ENCODE results near the gene ADORA2B.

DNA sequence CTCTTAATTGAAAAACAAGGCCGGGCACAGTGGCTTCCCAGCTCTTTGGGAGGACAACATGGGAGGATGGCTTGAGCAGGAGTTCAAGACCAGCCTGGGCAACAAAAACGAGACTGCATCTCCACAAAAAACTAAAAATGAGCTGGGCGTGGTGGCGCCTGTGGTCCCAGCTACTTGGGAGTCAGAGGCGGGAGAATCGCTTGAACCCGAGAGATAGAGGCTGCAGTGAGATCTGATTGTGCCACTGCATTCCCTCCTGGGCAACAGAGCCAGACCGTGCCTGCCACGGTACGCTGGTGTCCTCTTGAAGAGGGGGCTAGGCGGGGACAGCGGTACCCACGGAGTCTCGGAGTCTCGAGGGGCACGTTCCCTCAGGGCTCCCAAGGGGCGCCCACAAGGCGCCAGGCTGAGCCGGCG is 27.9 kb upstream of the ADORA2B start:
- TF ChIP-seq, protein P1, sequence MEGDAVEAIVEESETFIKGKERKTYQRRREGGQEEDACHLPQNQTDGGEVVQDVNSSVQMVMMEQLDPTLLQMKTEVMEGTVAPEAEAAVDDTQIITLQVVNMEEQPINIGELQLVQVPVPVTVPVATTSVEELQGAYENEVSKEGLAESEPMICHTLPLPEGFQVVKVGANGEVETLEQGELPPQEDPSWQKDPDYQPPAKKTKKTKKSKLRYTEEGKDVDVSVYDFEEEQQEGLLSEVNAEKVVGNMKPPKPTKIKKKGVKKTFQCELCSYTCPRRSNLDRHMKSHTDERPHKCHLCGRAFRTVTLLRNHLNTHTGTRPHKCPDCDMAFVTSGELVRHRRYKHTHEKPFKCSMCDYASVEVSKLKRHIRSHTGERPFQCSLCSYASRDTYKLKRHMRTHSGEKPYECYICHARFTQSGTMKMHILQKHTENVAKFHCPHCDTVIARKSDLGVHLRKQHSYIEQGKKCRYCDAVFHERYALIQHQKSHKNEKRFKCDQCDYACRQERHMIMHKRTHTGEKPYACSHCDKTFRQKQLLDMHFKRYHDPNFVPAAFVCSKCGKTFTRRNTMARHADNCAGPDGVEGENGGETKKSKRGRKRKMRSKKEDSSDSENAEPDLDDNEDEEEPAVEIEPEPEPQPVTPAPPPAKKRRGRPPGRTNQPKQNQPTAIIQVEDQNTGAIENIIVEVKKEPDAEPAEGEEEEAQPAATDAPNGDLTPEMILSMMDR (IDR thresholded peaks at IDR 0.05; ENCODE audit: low read length), result no peak
- TF ChIP-seq EZH2 (IDR thresholded peaks at IDR 0.05; ENCODE audit: borderline replicate concordance, low read length), result no peak

Data from OCI-LY1 (cell line).